SK-MEL-5 (cell line): ENCODE measurements around the gene PURA. TPM values are rescaled to one million over a fixed set of nuclear protein-coding genes. Genes with fewer than 3 reads are reported as not detected.

Experiments used
- DNase-seq: peaks from one replicate; pipeline ENCODE4 v3.0.0-alpha.2; 2016; ENCODE audit warnings: low read depth, low spot score
- in situ Hi-C: cut with HindIII; loops from 2 replicates; pipeline ENCODE4 v1.10.0; 2016; ENCODE audit warnings: low sequenced_read_pairs, high pct_unique_total_duplicates, low pct_unique_long_range_greater_than_20kb
- total RNA-seq: library from RNA; depleted of rRNA; stranded (reverse); fragments of >200 nt; shearing (Covaris generic); gene quantifications from 2 replicates; pipeline ENCODE4 v1.2.3, GENCODE V29; 2014

PURA gene
- total RNA-seq, 1 experiment from 2014 or later: 8.0 TPM

- in situ Hi-C loops: no loop called here
- peak; percentile 24 for DNase-seq
Measured at GRCh38 chr5:140108093-140109017, 5.6 kb upstream of the PURA start.

DNA sequence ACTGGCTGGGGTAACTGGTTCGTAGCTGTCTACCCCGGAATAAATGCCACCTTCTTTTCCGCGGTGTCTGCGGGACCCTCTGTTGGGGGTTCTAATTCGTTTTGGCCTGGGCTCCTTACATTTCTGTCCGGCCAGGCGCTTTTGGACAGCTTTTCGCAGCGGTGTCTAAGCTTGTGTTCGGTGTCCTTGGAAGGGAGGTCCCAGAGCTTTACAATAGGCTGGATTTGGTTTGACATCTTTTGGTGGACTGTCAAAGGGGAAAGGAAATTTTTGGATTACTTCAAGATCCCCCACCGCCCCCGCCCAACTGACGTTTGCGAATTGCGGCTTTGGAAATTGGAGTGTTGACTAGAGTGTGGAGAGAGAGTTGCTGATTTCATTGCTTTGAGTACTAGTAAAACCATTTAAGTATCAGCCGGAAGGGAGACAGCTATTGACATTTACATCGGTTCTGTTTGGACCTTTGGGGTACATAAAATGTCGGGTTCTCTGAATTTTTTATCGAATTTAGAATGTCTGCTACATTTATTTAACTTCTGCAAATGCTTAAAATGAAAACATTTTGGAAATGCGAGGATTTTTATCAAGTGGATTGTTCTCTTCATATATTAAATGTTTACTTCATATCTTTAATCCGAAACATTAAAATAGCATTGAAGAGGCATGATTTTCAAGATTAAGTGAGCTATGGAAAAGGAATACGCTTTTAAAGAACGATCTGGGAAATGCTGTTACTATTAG, 4.7 kb upstream of the PURA start:
- peak; percentile 8 for DNase-seq
- in situ Hi-C loops: no loop called here

GRCh38 chr5:140109759-140110645, 3.9 kb upstream of the PURA start:
- no peak for DNase-seq
- in situ Hi-C loops: no loop called here

DNA sequence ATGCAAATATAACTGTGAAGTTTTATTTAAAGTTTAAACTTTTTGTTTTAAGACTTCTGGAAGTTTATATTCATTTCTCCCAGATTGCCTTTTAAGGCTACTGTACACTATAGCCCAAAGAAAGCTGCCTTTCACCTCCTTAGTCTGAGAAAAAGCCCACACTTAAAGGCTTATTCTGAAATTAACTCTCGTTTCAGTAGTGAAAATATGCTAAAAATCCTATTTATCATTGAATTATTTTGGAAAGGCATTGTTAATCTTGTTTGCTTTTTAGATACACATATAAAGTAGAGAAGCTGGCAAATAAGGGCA, 3.3 kb upstream of the PURA start:
- no peak for DNase-seq
- in situ Hi-C loops: no loop called here

- in situ Hi-C loops: no loop called here
- peak; percentile 42 for DNase-seq
Measured at GRCh38 chr5:140111011-140111858, 2.7 kb upstream of the PURA start.

DNA sequence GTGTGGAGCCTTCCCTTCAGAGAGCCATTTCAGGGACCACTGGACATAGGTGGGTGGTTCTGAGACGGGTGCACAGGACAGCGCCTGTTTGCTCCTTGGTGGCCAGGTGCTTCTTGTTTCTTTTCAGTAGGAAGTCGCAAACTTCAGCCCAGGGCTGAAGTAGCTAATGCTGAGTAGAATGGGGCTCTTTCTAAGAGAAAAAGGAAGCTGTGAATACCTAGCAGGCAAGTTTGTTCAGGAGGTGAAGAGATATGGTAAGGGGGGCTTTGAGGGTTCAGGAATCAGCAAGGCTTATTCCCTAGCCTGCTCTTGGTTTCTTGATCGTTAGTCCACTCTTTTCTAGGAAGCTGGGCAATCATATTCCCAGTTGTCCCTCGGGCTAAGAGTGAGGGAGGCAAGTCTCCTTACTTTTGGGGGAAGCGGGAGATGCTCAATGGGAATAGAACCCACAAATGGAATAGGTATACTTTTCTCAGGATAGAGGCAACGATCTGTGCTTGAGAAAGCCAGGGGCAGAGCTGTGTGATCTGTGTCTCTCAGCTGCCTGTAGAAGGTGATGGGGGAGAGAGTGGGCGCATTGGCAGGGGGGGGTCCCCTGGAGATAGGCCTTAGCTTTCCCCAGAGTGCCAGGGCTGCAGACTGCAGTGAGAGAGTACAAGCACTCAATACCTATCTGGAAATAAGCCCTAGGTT, 1.9 kb upstream of the PURA start:
- in situ Hi-C loops: no loop called here
- DNase-seq: no peak

DNA sequence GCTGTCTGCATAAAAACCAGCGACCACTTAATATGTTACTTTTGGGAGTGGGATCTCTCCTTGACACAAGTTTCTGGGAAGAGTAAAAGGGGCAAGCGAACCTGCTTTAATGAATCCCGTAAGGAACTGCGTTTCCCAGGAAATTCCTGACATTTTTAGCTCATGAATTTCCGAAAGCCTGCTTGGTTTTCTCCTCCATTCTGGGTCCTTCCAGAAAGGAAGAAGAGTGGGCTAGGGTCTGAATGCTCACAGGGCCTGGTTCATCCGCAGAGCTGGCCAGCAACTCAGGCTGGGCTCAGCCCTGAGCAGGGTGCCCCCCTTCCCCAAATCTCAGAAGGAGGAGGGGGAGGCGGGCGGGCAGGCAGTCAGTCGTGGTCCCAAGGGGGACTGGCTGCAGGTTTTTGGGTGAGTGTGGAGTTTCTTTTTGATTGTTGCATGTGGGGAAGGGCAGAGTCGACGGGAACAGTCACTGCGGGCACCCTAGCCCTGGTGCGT, 1.2 kb upstream of the PURA start:
- no peak for DNase-seq
- in situ Hi-C loops: no loop called here

- no peak for DNase-seq
- in situ Hi-C loops: no loop called here
Measured at GRCh38 chr5:140113180-140113698, 670 bp upstream of the PURA start.

DNA sequence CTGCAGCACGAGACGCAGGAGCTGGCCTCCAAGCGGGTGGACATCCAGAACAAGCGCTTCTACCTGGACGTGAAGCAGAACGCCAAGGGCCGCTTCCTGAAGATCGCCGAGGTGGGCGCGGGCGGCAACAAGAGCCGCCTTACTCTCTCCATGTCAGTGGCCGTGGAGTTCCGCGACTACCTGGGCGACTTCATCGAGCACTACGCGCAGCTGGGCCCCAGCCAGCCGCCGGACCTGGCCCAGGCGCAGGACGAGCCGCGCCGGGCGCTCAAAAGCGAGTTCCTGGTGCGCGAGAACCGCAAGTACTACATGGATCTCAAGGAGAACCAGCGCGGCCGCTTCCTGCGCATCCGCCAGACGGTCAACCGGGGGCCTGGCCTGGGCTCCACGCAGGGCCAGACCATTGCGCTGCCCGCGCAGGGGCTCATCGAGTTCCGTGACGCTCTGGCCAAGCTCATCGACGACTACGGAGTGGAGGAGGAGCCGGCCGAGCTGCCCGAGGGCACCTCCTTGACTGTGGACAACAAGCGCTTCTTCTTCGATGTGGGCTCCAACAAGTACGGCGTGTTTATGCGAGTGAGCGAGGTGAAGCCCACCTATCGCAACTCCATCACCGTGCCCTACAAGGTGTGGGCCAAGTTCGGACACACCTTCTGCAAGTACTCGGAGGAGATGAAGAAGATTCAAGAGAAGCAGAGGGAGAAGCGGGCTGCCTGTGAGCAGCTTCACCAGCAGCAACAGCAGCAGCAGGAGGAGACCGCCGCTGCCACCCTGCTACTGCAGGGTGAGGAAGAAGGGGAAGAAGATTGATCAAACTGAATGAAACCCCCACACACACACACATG, 654 bp downstream of the PURA start:
- in situ Hi-C loops: no loop called here

GRCh38 chr5:140115186-140115500, 1.2 kb downstream of the PURA start:
- no peak for DNase-seq
- in situ Hi-C loops: no loop called here

More for the DNA sequence above, 654 bp downstream of the PURA start:
- DNase-seq: peak; percentile 69

- in situ Hi-C loops: no loop called here
- peak; percentile 15 for DNase-seq
Measured at GRCh38 chr5:140116716-140117115, 2.8 kb downstream of the PURA start.

- no peak for DNase-seq
- in situ Hi-C loops: no loop called here
Measured at GRCh38 chr5:140117523-140117922, 3.6 kb downstream of the PURA start.

GRCh38 chr5:140118302-140118936, 4.5 kb downstream of the PURA start:
- DNase-seq: peak; percentile 54
- in situ Hi-C loops: no loop called here

DNA sequence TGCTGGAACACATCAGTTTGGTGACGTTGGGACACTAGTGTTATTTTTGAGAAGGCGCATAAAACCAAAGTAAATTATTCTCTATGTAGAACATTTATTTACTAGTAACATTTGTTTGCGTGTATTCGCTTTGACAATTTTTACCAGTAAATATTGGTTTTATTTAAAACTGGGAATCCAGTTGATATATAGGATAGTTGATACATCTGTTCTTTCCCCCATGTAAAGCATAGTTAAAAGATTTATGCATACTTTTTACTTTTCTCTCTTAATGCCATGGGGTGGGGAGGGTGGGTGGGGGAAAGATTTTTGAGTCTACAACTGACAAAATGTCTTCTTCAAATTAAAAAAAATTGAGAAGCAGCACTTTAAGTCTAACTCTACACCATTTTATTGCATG, 11.7 kb downstream of the PURA start, which contains the start of gene IGIP:
Gene IGIP, plus strand, starts transcription at position 301 of the 400 bp plus-strand sequence. CDS start 2,540 bp downstream, outside the sequence.
- in situ Hi-C loops: no loop called here

More for the DNA sequence above, 11.7 kb downstream of the PURA start, which contains the start of gene IGIP:
- no peak for DNase-seq
